HG03439 (cell line): ENCODE measurements around the gene OTUB1.

Experiments used
- ATAC-seq: cut with Tn5 transposase; IDR thresholded peaks from one replicate; pipeline ENCODE4 v1.9.1; 2021; ENCODE audit warnings: mild to moderate bottlenecking, moderate library complexity; ENCODE audit not compliant: unreplicated experiment

The OTUB1 gene

GRCh38 chr11:64004590-64004984 is 18.3 kb downstream of the OTUB1 start:
- no peak for ATAC-seq

- ATAC-seq = no peak
Observed at GRCh38 chr11:64005691-64006090, 19.5 kb downstream of the OTUB1 start.

GRCh38 chr11:64006398-64006797 is 20.2 kb downstream of the OTUB1 start:
- no peak for ATAC-seq

- no peak for ATAC-seq
Observed at GRCh38 chr11:64007160-64007628, 21.0 kb downstream of the OTUB1 start.

GRCh38 chr11:64007629-64008282 is 21.5 kb downstream of the OTUB1 start:
- no peak for ATAC-seq

GRCh38 chr11:64008283-64008913 is 22.2 kb downstream of the OTUB1 start:
- no peak for ATAC-seq

GRCh38 chr11:64008914-64009633 is 22.8 kb downstream of the OTUB1 start:
- ATAC-seq = no peak

- ATAC-seq = no peak
Observed at GRCh38 chr11:64009710-64010109, 23.5 kb downstream of the OTUB1 start.

- ATAC-seq = no peak
Observed at GRCh38 chr11:64010783-64011182, 24.5 kb downstream of the OTUB1 start.

GRCh38 chr11:64011371-64011770 is 25.1 kb downstream of the OTUB1 start:
- no peak for ATAC-seq

- ATAC-seq = no peak
Observed at GRCh38 chr11:64013141-64013896, 27.1 kb downstream of the OTUB1 start.

GRCh38 chr11:64014356-64014755 is 28.1 kb downstream of the OTUB1 start:
- no peak for ATAC-seq

- ATAC-seq = no peak
Observed at GRCh38 chr11:64015510-64015909, 29.3 kb downstream of the OTUB1 start.

- no peak for ATAC-seq
Observed at GRCh38 chr11:64015935-64016845, 30.0 kb downstream of the OTUB1 start.

- no peak for ATAC-seq
Observed at GRCh38 chr11:64017945-64018224, 31.6 kb downstream of the OTUB1 start.

- no peak for ATAC-seq
Observed at GRCh38 chr11:64018310-64018709, 32.1 kb downstream of the OTUB1 start.

- no peak for ATAC-seq
Observed at GRCh38 chr11:64019106-64020037, 33.1 kb downstream of the OTUB1 start.

- no peak for ATAC-seq
Observed at GRCh38 chr11:64020976-64021756, 34.9 kb downstream of the OTUB1 start.

GRCh38 chr11:64021757-64022093 is 35.5 kb downstream of the OTUB1 start:
- ATAC-seq = no peak
